ENCODE data around the gene PACRG. TPM values are rescaled to one million over a fixed set of nuclear protein-coding genes. Genes with fewer than 3 reads are reported as not detected.

Gene PACRG
- total and polyA plus RNA-seq, 2 of the 13 experiments (the other 11 are each of a cell fraction or from before 2014, with no cell fraction given) = 0.13 TPM; not detected in 1

GRCh38 chr6:163319609-163320366 lies 592.0 kb downstream of the PACRG start (continued):
- TF ChIP-seq ATF2 (CRISPR knock-in tag; IDR thresholded peaks at IDR 0.05) (no peak), ZNF878 (CRISPR knock-in tag; IDR thresholded peaks at IDR 0.05) (no peak), FIP1L1 (IDR thresholded peaks at IDR 0.05; ENCODE audit: borderline replicate concordance, insufficient read depth, low read depth, low read length) (no peak)

- CTCF ChIA-PET (ENCODE audit: low intra/inter-chr PET ratio, low total read pairs) = no interaction called here
- Histone ChIP-seq H3K9ac (ENCODE audit: insufficient read depth, low read depth, low read length) (no peak overlapping the region), H3K36me3 (replicated peaks in 1 of 2; ENCODE audit: control insufficient read depth in 1 of 2, insufficient read depth in 2 of 2, low read length in 2 of 2) (no peaks in the 10 kb centered on the region), H3K4me3 (replicated peaks in 1 of 3; ENCODE audit: insufficient read depth in 1 of 3, low read depth in 2 of 3, low read length in 3 of 3) (no peak overlapping the region), H3K27me3 (ENCODE audit: control insufficient read depth in 1 of 2, insufficient read depth in 2 of 2, low read length in 2 of 2) (0 out of 5 replicates have a peak, but pooled peaks cover 0 to 2% of the 10 kb centered on the region in 2 experiments), H3K4me1 (ENCODE audit: insufficient read depth, low read length) (peaks cover 13% of the 10 kb centered on the region), H3K9me3 (ENCODE audit: low read length) (no peaks in the 10 kb centered on the region), H3K4me2 (ENCODE audit: low read depth, low read length) (no peak overlapping the region), H4K20me1 (ENCODE audit: insufficient read depth, low read length) (no peaks in the 10 kb centered on the region), H3K79me2 (ENCODE audit: insufficient read depth, low read length) (no peaks in the 10 kb centered on the region), H2AFZ (ENCODE audit: low read length) (no peak overlapping the region), H3K27ac (ENCODE audit: extremely low read length, insufficient read depth, low read length) (no peak overlapping the region)
- no peak for DNase-seq (ENCODE audit: low spot score)
- in situ Hi-C loops (cut with HindIII; ENCODE audit: extremely low pct_ligation_motif_present, low pct_unique_long_range_greater_than_20kb) = no loop called here
- POLR2A ChIA-PET = no interaction called here
- intact Hi-C loops (cut with micrococcal nuclease; ENCODE audit: unreplicated experiment) = no loop called here
- no peak for ATAC-seq
- no TSS peak for BruUV-seq (replicated peaks)
- WGBS (ENCODE audit: low lambda C conversion rate) = 36% methylated on average over 3 of the region's 3 CpGs
- no peak for FAIRE-seq
- TF ChIP-seq ERF (CRISPR knock-in tag; IDR thresholded peaks at IDR 0.05) (no peak), EEA1 (CRISPR knock-in tag; IDR thresholded peaks at IDR 0.05; ENCODE audit: borderline replicate concordance) (no peak), THAP11 (CRISPR knock-in tag; IDR thresholded peaks at IDR 0.05) (no peak), ZNF512 (CRISPR knock-in tag; IDR thresholded peaks at IDR 0.05) (no peak), NR1H2 (CRISPR knock-in tag; IDR thresholded peaks at IDR 0.05; ENCODE audit: borderline replicate concordance, low read depth) (no peak), ZNF460 (CRISPR knock-in tag; IDR thresholded peaks at IDR 0.05; ENCODE audit: borderline replicate concordance) (no peak), NR2F2 (IDR thresholded peaks at IDR 0.05; ENCODE audit: borderline replicate concordance, low read depth) (no peak), ZNF263 (CRISPR knock-in tag; IDR thresholded peaks at IDR 0.05) (no peak), NBN (conservative IDR thresholded peaks at IDR 0.05) (no peak)
- TF ChIP-seq, protein P1, sequence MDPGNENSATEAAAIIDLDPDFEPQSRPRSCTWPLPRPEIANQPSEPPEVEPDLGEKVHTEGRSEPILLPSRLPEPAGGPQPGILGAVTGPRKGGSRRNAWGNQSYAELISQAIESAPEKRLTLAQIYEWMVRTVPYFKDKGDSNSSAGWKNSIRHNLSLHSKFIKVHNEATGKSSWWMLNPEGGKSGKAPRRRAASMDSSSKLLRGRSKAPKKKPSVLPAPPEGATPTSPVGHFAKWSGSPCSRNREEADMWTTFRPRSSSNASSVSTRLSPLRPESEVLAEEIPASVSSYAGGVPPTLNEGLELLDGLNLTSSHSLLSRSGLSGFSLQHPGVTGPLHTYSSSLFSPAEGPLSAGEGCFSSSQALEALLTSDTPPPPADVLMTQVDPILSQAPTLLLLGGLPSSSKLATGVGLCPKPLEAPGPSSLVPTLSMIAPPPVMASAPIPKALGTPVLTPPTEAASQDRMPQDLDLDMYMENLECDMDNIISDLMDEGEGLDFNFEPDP (CRISPR knock-in tag; conservative IDR thresholded peaks at IDR 0.05) = no peak
- TF ChIP-seq, protein P2, sequence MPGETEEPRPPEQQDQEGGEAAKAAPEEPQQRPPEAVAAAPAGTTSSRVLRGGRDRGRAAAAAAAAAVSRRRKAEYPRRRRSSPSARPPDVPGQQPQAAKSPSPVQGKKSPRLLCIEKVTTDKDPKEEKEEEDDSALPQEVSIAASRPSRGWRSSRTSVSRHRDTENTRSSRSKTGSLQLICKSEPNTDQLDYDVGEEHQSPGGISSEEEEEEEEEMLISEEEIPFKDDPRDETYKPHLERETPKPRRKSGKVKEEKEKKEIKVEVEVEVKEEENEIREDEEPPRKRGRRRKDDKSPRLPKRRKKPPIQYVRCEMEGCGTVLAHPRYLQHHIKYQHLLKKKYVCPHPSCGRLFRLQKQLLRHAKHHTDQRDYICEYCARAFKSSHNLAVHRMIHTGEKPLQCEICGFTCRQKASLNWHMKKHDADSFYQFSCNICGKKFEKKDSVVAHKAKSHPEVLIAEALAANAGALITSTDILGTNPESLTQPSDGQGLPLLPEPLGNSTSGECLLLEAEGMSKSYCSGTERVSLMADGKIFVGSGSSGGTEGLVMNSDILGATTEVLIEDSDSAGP (CRISPR knock-in tag; IDR thresholded peaks at IDR 0.05; ENCODE audit: borderline replicate concordance) = no peak
- TF ChIP-seq, protein P3, sequence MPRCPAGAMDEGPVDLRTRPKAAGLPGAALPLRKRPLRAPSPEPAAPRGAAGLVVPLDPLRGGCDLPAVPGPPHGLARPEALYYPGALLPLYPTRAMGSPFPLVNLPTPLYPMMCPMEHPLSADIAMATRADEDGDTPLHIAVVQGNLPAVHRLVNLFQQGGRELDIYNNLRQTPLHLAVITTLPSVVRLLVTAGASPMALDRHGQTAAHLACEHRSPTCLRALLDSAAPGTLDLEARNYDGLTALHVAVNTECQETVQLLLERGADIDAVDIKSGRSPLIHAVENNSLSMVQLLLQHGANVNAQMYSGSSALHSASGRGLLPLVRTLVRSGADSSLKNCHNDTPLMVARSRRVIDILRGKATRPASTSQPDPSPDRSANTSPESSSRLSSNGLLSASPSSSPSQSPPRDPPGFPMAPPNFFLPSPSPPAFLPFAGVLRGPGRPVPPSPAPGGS (CRISPR knock-in tag; IDR thresholded peaks at IDR 0.05) = no peak
These were observed 592.6 kb downstream of the PACRG start for GRCh38 chr6:163320402-163320801.
